ENCODE measurements around the gene TTC16. TPM values are rescaled to one million over a fixed set of nuclear protein-coding genes. Genes with fewer than 3 reads are reported as not detected.
"Not testable (repeated sequence)": the region's sequence is repeated elsewhere in the genome, so short reads cannot be mapped to it uniquely, and the experiment has no call there.

TTC16 gene
- total RNA-seq, 2 experiments from 2014 or later, result 1.2 to 5.2 TPM

DNA sequence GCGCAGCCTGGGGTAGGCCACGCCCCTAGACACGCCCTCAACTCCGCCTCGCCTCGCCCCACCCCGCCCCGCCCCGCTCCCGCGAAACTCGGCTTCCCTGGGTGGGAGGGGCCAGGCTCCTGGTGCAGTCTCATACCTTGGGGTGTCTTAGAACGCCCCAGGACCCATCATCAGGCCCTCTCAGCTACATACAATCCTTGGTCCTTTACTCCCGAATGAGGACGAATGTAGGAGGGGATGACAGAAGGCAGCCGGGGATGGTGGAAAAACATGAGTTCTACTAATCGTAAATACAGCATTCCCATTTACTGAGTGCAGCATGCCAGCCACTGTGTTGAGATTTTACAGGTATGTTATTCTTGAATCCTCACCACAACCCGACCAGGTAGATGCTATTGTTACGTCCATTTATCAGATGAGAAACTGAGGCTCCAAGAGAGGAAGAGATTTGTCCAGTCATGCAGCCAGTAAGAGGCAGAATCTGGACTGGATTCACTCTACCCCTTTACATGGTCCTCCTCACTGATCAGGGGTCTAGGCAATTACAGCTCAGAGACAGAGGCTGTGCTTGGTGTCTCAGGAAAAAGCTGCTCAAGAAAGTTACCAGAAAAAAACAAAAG is 55.8 kb downstream of the TTC16 start:
- no peak for DNase-seq
- no peaks in the 10 kb centered on the region for H3K9me3 Mint-ChIP-seq (ENCODE audit: low read depth)
- H3K36me3 Mint-ChIP-seq, result peaks cover 52% of the 10 kb centered on the region

DNA sequence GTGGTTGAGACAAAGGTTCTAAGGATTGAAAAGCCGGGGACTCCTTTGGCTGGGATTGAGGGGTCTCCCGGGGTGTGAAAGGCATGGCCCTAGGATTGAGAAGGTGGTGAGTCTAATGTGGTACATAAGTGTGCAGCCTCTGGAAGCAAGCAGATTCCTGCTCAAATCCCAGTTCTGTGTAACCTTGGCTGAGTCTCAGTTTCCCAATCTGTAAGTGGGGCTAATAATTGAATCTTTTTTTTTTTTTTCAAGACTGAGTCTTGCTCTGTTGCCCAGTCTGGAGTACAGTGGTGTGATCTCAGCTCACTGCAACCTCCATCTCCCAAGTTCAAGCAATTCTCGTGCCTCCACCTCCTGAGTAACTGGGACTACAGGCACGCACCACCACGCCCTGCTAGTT is 56.7 kb downstream of the TTC16 start:
- CTCF ChIA-PET, result interaction anchor here (1.3 to 4.9 kb wide), 5 partner anchors 11 to 345 kb away, joined by 6 to 50 read pairs (median 9); partner anchors contain the start of gene CDK9
- H3K4me1 Mint-ChIP-seq, result peaks cover 66% of the 10 kb centered on the region
- no peaks in the 10 kb centered on the region for H3K27me3 Mint-ChIP-seq
- no peak overlapping the region for H3K4me3 Mint-ChIP-seq
- no peaks in the 10 kb centered on the region for H3K9me3 Mint-ChIP-seq (ENCODE audit: low read depth)
- DNase-seq (no peak), ATAC-seq (no peak)
- H3K36me3 Mint-ChIP-seq, result peaks cover 51% of the 10 kb centered on the region
- H3K27ac Mint-ChIP-seq, result peak overlapping the region; percentile 5

More for the DNA sequence above, 55.8 kb downstream of the TTC16 start:
- CTCF ChIA-PET, result interaction anchor here (0.7 to 5.7 kb wide), 12 partner anchors 8 to 346 kb away, joined by 3 to 50 read pairs (median 5); partner anchors contain the start of genes CDK9, PTRH1 and TOR2A
- peak overlapping the region; percentile 85 for H3K4me3 Mint-ChIP-seq
- H3K4me1 Mint-ChIP-seq, result peaks cover 76% of the 10 kb centered on the region
- no peak for ATAC-seq
- no peaks in the 10 kb centered on the region for H3K27me3 Mint-ChIP-seq
- H3K27ac Mint-ChIP-seq, result peak overlapping the region; percentile 88

DNA sequence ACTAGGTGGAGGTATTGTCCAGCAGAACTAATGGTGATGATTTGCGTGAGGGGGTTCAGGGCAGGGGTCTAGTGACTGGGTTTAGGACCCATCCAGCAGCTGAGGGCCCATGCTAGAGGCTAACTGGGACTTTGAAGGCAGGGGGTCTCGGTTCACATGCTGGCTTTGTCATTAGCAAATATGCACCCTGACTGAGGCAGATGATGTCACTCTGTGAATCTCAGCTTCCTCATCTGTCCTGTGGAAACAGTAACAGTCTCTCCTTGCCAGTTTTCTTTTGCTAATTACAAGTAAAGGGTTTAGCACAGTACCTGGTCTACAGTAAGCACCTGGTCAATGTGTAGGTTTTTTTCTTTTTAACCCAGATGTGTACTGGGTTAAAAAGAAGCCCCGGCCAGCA is 57.4 kb downstream of the TTC16 start:
- H3K4me1 Mint-ChIP-seq, result peaks cover 60% of the 10 kb centered on the region
- DNase-seq (no peak), ATAC-seq (no peak)
- H3K27ac Mint-ChIP-seq, result peak overlapping the region; percentile 19
- no peak overlapping the region for H3K4me3 Mint-ChIP-seq
- H3K27me3 Mint-ChIP-seq, result no peaks in the 10 kb centered on the region
- no peaks in the 10 kb centered on the region for H3K9me3 Mint-ChIP-seq (ENCODE audit: low read depth)
- peaks cover 52% of the 10 kb centered on the region for H3K36me3 Mint-ChIP-seq
- CTCF ChIA-PET, result interaction anchor here (1.3 to 4.9 kb wide), 4 partner anchors 10 to 148 kb away, joined by 3 to 50 read pairs (median 8); partner anchors contain the start of genes CDK9 and TOR2A

DNA sequence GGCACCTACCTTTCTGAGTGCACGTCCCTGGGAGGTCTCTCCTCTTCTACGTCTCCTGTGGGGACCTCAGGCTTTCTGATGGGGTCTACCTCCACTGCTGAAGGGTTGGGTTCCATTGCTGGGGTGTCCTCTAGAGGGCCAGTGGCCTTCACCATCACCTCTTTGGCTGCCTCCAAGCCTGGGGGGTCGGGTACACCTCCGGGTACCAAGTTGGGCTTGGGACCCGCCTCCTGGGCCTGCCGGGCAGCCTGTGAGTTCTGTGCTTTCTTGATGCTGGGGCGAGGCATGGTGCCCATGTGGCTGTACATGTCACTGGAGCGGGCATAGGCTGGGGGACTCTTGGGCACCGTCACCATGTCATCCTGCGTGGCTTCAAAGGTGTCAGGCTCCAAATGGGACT is 58.1 kb downstream of the TTC16 start:
- DNase-seq, result no peak
- H3K27ac Mint-ChIP-seq, result peak overlapping the region; percentile 48
- H3K4me3 Mint-ChIP-seq, result no peak overlapping the region
- H3K36me3 Mint-ChIP-seq, result peaks cover 48% of the 10 kb centered on the region
- no peaks in the 10 kb centered on the region for H3K9me3 Mint-ChIP-seq (ENCODE audit: low read depth)
- no peak for ATAC-seq
- H3K4me1 Mint-ChIP-seq, result peaks cover 53% of the 10 kb centered on the region
- H3K27me3 Mint-ChIP-seq, result no peaks in the 10 kb centered on the region
- CTCF ChIA-PET, result interaction anchor here (1.3 to 2.3 kb wide), 3 partner anchors 39 to 148 kb away, joined by 3 to 9 read pairs (median 7); partner anchors contain the start of gene TOR2A

DNA sequence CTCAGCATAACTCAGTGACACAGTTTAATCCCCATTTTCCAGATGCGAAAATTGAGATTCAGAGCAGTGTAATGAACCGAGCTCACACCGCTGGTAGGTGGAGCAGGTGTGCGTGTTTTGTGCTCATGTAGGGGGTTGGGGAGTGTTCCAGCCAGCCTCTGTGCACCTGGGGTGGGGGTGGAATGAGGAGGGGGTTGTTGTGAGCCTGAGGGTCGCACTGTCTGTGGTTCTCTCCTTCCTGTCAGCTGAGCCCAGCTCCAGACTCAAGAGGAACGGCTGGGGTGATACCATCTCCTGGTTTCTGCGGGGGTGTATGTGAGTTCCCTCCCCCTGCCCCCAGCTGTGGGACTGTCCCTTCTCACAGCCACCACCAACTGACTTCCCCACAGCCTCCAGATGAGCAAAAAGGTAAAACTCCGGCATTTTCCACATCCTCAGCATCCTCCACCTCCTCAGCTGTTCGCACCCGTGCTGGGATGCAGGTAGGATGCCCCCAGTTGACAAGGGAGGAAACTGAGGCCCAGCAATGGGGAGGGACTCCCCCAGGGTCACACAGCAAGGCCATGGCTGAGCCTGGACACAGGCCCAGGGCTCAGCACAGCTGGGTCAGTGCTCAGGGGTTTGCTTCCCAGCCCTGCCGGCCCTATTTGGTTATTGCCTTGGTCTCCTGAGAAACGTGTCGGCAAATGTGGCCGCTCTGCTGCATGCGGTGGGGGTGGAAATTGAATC is 60.5 kb downstream of the TTC16 start:
- Mint-ChIP-seq H3K36me3 (peaks cover 39% of the 10 kb centered on the region), H3K4me1 (peaks cover 53% of the 10 kb centered on the region)
- ATAC-seq, result peak; percentile 46

DNA sequence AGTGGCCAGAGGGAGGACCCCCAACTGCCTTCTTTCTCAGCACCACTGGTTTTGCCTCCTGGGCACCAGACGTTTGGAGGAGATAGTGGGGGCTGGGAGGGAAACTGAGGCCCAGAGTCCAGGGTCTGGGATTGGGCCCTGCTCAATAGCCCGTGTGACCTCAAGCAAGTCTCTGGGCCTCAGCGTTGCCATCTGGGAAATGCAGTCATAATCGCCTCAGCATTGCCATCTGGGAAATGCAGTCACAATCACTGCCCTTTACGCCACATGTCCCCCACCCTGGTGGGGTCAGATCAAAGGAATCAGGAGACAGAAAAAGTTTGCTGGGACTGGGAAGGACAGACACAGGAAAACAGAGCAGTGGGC is 61.0 kb downstream of the TTC16 start:
- ATAC-seq (no peak), DNase-seq (peak; percentile 48)
- Mint-ChIP-seq H3K27me3 (no peaks in the 10 kb centered on the region), H3K27ac (peak overlapping the region; percentile 97), H3K4me1 (peaks cover 53% of the 10 kb centered on the region), H3K36me3 (peaks cover 36% of the 10 kb centered on the region), H3K9me3 (ENCODE audit: low read depth) (no peaks in the 10 kb centered on the region), H3K4me3 (peak overlapping the region; percentile 100)
- CTCF ChIA-PET, result interaction anchor here (0.6 to 2.4 kb wide), 7 partner anchors 8 to 155 kb away, joined by 3 to 21 read pairs (median 7); partner anchors contain the start of genes CDK9 and TOR2A

More for the DNA sequence above, 60.5 kb downstream of the TTC16 start:
- peak overlapping the region; percentile 100 for H3K4me3 Mint-ChIP-seq
- DNase-seq, result peak; percentile 90
- CTCF ChIA-PET, result interaction anchor here (0.6 to 2.4 kb wide), 8 partner anchors 9 to 155 kb away, joined by 3 to 21 read pairs (median 6); partner anchors contain the start of genes CDK9 and TOR2A
- no peaks in the 10 kb centered on the region for H3K9me3 Mint-ChIP-seq (ENCODE audit: low read depth)
- H3K27ac Mint-ChIP-seq, result peak overlapping the region; percentile 97
- H3K27me3 Mint-ChIP-seq, result no peaks in the 10 kb centered on the region

DNA sequence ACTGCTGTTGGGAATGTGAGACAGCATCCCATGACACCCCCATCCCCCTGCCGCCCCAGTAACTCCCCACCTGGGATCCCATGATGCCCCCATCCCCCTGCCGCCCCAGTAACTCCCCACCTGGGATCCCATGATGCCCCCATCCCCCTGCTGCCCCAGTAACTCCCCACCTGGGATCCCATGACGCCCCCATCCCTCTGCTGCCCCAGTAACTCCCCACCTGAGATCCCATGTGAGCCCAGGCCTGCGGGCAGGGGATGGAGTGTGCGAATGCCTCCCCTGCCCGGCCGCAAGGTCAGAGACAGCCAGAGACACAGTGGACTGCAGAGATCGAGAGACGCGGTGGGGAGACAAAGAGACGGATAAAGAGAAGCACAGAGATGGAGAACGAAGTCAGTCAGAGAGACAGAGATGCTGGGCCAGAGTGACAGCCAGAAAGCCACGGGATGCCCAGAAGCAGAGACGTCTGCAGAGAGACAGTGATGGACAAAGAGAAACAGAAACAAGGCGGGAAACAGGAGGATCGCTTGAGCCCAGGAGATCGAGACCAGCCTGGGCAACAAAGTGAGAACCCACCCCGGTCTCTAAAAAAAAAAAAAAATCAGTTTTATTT is 61.6 kb downstream of the TTC16 start:
- ATAC-seq (no peak), DNase-seq (peak; percentile 56)
- CTCF ChIA-PET, result interaction anchor here (0.6 to 3.0 kb wide), 5 partner anchors 10 to 93 kb away, joined by 3 to 21 read pairs (median 6); partner anchors contain the start of gene TOR2A

DNA sequence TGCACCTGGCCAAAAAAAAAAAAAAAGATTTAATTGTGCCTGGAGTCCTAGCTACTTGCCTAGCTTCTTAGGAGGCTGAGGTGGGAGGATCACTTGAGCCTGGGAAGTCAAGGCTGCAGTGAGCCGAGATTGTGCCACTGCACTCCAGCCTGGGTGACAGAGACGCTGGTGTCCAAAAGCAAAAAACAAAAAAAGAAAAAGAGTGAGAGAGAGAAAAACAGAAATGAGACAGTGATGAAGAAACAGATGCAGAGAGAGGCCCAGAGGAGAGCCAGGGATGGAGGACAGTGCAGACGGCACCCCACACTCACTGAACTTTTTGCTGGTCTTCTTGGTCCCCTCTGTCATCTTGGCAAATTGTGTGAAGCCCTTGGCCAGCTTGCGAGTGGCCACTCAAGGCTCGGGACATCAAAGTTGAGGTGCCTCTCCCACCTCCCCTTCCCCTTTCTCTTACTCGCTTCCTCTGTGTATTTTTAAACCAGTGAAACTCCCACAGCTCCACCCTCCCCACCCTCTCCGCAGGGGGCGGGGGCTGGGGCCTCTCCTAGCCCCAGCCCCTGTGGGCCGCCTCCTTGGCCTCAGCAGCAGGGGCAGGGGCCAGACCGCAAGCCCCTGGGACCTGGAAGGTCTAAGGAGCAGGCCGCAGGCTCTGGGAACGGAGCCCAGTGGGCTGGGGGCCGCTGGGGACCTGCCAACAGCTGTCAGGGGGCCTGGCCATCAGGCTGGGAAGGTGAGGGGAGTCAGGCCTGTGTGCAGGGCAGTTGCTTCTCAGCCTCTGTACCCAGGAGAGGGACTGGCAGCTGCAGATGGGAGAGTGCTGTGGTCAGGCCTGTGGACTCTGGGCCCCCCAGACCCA is 62.6 kb downstream of the TTC16 start, which contains the start of gene SH2D3C:
Gene SH2D3C, minus strand, starts transcription at position 387 of the 856 bp plus-strand sequence. Its CDS starts 39 bp downstream, at position 348.
- no peaks in the 10 kb centered on the region for H3K27me3 Mint-ChIP-seq
- H3K9me3 Mint-ChIP-seq (ENCODE audit: low read depth), result no peaks in the 10 kb centered on the region
- CTCF ChIA-PET, result interaction anchor here (0.6 to 3.0 kb wide), 12 partner anchors 8 to 164 kb away, joined by 3 to 21 read pairs (median 4); partner anchors contain the start of genes ST6GALNAC4 and TOR2A
- ATAC-seq (peak; percentile 25), DNase-seq (peak; percentile 73)
- H3K4me3 Mint-ChIP-seq, result peak within 1 kb of the TSS; percentile 100
- peak within 1 kb of the TSS; percentile 97 for H3K27ac Mint-ChIP-seq
- peaks cover 30% of the 10 kb centered on the region for H3K36me3 Mint-ChIP-seq
- H3K4me1 Mint-ChIP-seq, result peaks cover 59% of the 10 kb centered on the region

More for the DNA sequence above, 61.6 kb downstream of the TTC16 start:
- Mint-ChIP-seq H3K27ac (peak overlapping the region; percentile 97), H3K4me3 (peak overlapping the region; percentile 100), H3K9me3 (ENCODE audit: low read depth) (no peaks in the 10 kb centered on the region), H3K4me1 (peaks cover 54% of the 10 kb centered on the region), H3K36me3 (peaks cover 36% of the 10 kb centered on the region), H3K27me3 (no peaks in the 10 kb centered on the region)

DNA sequence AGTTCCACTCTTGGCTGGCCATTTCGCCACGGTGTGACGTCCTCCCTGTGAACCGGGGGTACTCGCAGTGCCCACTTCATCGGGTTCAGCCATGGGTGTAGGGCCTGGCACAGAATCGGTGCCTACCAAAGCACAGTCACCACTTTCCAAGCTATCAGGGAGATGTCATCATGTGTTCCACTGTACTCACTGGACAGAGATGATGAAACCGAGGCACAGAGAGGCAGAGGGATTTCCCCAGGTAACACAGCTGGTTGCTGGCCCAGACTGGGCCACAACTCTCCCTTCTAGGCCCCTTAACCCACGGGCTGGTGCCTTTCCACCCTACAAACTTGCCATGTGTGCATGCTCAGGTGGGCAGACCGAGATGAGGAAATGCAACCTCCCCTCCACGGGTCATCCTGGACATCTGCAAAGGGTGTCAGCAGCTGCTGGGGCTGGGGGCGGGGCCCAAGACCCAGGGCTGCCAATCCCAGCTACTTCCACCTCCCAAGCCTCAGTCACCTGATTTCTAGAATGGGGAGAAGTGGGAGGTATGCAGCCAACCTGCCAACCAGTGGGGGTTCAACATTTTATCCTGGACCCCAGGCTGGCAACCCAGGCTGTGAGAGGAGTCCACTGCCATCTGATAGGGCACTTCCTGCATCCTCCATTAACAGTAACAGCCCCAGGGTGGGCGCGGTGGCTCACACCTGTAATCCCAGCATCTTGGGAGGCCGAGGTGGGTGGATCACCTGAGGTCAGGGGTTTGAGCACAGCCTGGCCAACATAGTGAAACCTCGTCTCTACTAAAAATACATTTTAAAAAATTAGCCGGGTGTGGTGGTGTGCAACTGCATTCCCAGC is 63.5 kb downstream of the TTC16 start:
- peaks cover 24% of the 10 kb centered on the region for H3K36me3 Mint-ChIP-seq
- CTCF ChIA-PET, result interaction anchor here (0.7 to 3.0 kb wide), 13 partner anchors 9 to 163 kb away, joined by 3 to 21 read pairs (median 4); partner anchors contain the start of genes ST6GALNAC4 and TOR2A
- H3K4me1 Mint-ChIP-seq, result peaks cover 62% of the 10 kb centered on the region
- peak overlapping the region; percentile 100 for H3K4me3 Mint-ChIP-seq
- H3K9me3 Mint-ChIP-seq (ENCODE audit: low read depth), result no peaks in the 10 kb centered on the region
- ATAC-seq (peak; percentile 45), DNase-seq (peak; percentile 81)
- peak overlapping the region; percentile 97 for H3K27ac Mint-ChIP-seq
- H3K27me3 Mint-ChIP-seq, result no peaks in the 10 kb centered on the region

DNA sequence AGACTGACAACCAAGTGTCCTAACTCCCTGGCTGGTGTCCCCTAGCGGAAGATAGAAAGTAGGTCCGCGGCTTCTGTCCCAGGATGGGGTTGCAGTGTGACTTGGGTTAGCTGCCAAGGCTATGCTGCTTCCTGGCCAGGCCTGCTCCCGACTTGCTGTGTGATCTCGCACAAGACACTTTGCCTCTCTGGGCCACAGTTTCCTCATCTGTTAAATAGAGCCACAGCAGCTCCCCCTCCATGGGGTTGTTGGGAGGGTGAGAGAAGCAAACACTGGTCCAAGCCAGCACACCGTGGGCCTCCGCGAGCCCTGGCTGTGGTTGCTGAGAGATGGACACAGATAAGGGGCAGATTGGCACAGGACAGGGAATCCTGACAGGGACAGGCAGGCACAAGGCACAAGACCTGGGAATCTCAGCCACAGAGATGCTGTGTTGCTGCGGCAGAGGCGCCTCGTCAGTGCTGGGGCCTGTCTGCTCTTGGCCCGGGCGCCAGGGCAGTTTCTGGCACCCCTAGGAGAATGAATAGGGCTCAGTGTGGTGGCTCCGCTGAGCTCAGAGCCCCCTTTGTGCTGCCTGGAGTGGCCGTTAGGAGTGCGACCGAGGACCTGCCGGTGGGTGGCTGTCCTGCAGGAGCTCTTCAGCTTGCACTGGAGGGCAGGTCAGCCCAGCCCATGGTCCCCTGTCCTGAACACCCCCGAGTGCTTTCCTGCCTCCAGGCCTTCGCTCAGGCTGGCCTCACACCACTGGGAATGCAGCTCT is 64.4 kb downstream of the TTC16 start:
- no peak for ATAC-seq
- peaks cover 20% of the 10 kb centered on the region for H3K36me3 Mint-ChIP-seq
- no peak overlapping the region for H3K4me3 Mint-ChIP-seq
- H3K27me3 Mint-ChIP-seq, result no peaks in the 10 kb centered on the region
- CTCF ChIA-PET, result interaction anchor here (0.7 to 3.0 kb wide), 5 partner anchors 10 to 143 kb away, joined by 3 to 16 read pairs (median 7); partner anchors contain the start of gene TOR2A
- H3K9me3 Mint-ChIP-seq (ENCODE audit: low read depth), result no peaks in the 10 kb centered on the region
- H3K4me1 Mint-ChIP-seq, result peaks cover 61% of the 10 kb centered on the region
- H3K27ac Mint-ChIP-seq, result peak overlapping the region; percentile 97
- DNase-seq, result peak; percentile 57

DNA sequence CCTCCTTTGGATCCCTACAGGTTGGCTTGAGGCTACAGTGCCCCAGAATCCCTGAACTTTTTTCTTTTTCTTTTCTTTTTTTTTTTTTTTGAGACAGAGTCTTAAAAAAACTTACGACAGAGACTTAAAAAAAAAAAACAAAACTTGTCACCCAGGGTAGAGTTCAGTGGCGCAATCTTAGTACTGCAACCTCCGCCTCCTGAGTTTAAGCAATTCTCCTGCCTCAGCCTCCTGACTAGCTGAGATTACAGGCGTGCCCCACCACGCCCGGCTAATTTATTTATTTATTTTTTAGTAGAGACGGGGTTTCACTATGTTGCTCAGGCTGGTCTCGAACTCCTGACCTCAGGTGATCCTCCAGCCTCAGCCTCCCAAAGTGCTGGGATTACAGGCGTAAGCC is 65.0 kb downstream of the TTC16 start:
- not testable (repeated sequence) for H3K4me3 Mint-ChIP-seq; H3K9me3 Mint-ChIP-seq (ENCODE audit: low read depth); ATAC-seq; DNase-seq; H3K27me3 Mint-ChIP-seq
- peaks cover 20% of the 10 kb centered on the region for H3K36me3 Mint-ChIP-seq
- CTCF ChIA-PET, result interaction anchor here (1.1 to 2.6 kb wide), 2 partner anchors 11 to 46 kb away, joined by 7 to 14 read pairs; partner anchors contain the start of gene TOR2A
- H3K27ac Mint-ChIP-seq, result peak overlapping the region; percentile 97
- H3K4me1 Mint-ChIP-seq, result peaks cover 59% of the 10 kb centered on the region

Data from activated CD8-positive, alpha-beta memory T cell treated with anti-CD3 and anti-CD28 coated beads, Interleukin-2, amount 10 ng/mL, durations not matched to agents 7 days and 5 days (primary cell).